HEK293T (cell line): ENCODE data around the gene IGDCC3.
A peak's percentile ranks its signal among the peaks of the same experiment; 100 is the strongest.

Experiments used
- CTCF ChIA-PET: fragments of 350-600 bp; formaldehyde crosslinking; extraction: SDS; loops from one replicate; lab custom pipeline; 2021; ENCODE audit warnings: antibody characterized with exemption, inconsistent platforms; lab: Yijun Ruan, JAX
- POLR2A ChIA-PET: fragments of 350-600 bp; formaldehyde crosslinking; extraction: SDS; loops from one replicate; lab custom pipeline; 2020; ENCODE audit warnings: antibody characterized with exemption, inconsistent platforms; lab: Yijun Ruan, JAX
- DNase-seq: peaks from one replicate; pipeline ENCODE4 v3.0.0; 2012; ENCODE audit warnings: mixed read lengths; ENCODE audit errors: extremely low spot score
- ARNT ChIP-seq: fragments of 450-650 bp; IDR thresholded peaks from 2 replicates; pipeline ENCODE4 v1.6.1; 2017; ENCODE audit warnings: mild to moderate bottlenecking
- BHLHE40 ChIP-seq: fragments of 450-650 bp; IDR thresholded peaks from 2 replicates; pipeline ENCODE4 v1.6.1; 2016; ENCODE audit warnings: mild to moderate bottlenecking, moderate library complexity, borderline replicate concordance
- CTBP1 ChIP-seq: fragments of 450-650 bp; IDR thresholded peaks from 2 replicates; pipeline ENCODE4 v1.6.1; 2016; ENCODE audit warnings: borderline replicate concordance
- ELF4 ChIP-seq: fragments of 450-650 bp; IDR thresholded peaks from 2 replicates; pipeline ENCODE4 v1.6.1; 2017; ENCODE audit warnings: antibody characterized with exemption
- FOXA1 ChIP-seq: fragments of 450-650 bp; IDR thresholded peaks from 2 replicates; pipeline ENCODE4 v1.6.1; 2016; ENCODE audit warnings: mild to moderate bottlenecking
- FOXK2 ChIP-seq: fragments of 450-650 bp; IDR thresholded peaks from 2 replicates; pipeline ENCODE4 v1.6.1; 2016; ENCODE audit warnings: mild to moderate bottlenecking
- FOXM1 ChIP-seq: fragments of 450-650 bp; IDR thresholded peaks from 2 replicates; pipeline ENCODE4 v1.6.1; 2017; ENCODE audit warnings: mild to moderate bottlenecking, borderline replicate concordance
- HDGF ChIP-seq: fragments of 450-650 bp; IDR thresholded peaks from 2 replicates; pipeline ENCODE4 v1.6.1; 2017; ENCODE audit warnings: antibody characterized with exemption, borderline replicate concordance
- L3MBTL2 ChIP-seq: fragments of 450-650 bp; conservative IDR thresholded peaks from 2 replicates; pipeline ENCODE4 v1.6.1; 2016; ENCODE audit warnings: mild to moderate bottlenecking
- LEF1 ChIP-seq: fragments of 450-650 bp; IDR thresholded peaks from 2 replicates; pipeline ENCODE4 v1.6.1; 2017; ENCODE audit warnings: mild to moderate bottlenecking, borderline replicate concordance
- NFRKB ChIP-seq: fragments of 450-650 bp; IDR thresholded peaks from 2 replicates; pipeline ENCODE4 v1.6.1; 2016; ENCODE audit warnings: mild to moderate bottlenecking, moderate library complexity
- SP1 ChIP-seq: fragments of 450-650 bp; IDR thresholded peaks from 2 replicates; pipeline ENCODE4 v1.6.1; 2017
- SUZ12 ChIP-seq: fragments of 450-650 bp; IDR thresholded peaks from 2 replicates; pipeline ENCODE4 v1.6.1; 2016; ENCODE audit warnings: mild to moderate bottlenecking
- TARDBP ChIP-seq: fragments of 450-650 bp; IDR thresholded peaks from 2 replicates; pipeline ENCODE4 v1.6.1; 2016
- ZNF384 ChIP-seq: fragments of 450-650 bp; IDR thresholded peaks from 2 replicates; pipeline ENCODE4 v1.6.1; 2016
- TF ChIP-seq, protein P1 (sequence below): fragments of 450-650 bp; IDR thresholded peaks from 2 replicates; pipeline ENCODE4 v1.6.1; 2016

IGDCC3 gene

GRCh38 chr15:65300924-65301441, 76.8 kb downstream of the IGDCC3 start:
- CTCF ChIA-PET, result no interaction called here
- POLR2A ChIA-PET, result interaction anchor here (1.7 to 1.8 kb wide), 2 partner anchors 14 to 116 kb away, joined by 3 to 4 read pairs; partner anchors contain the start of genes CLPX and PARP16
- no peak for TF ChIP-seq FOXM1
- TF ChIP-seq SP1, result no peak
- TF ChIP-seq FOXA1, result no peak
- no peak for TF ChIP-seq LEF1
- TF ChIP-seq L3MBTL2, result no peak
- TF ChIP-seq BHLHE40, result no peak
- TF ChIP-seq, protein P1, sequence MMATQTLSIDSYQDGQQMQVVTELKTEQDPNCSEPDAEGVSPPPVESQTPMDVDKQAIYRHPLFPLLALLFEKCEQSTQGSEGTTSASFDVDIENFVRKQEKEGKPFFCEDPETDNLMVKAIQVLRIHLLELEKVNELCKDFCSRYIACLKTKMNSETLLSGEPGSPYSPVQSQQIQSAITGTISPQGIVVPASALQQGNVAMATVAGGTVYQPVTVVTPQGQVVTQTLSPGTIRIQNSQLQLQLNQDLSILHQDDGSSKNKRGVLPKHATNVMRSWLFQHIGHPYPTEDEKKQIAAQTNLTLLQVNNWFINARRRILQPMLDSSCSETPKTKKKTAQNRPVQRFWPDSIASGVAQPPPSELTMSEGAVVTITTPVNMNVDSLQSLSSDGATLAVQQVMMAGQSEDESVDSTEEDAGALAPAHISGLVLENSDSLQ, result no peak
- no peak for TF ChIP-seq ELF4
- no peak for TF ChIP-seq TARDBP
- no peak for TF ChIP-seq SUZ12
- TF ChIP-seq ARNT, result no peak
- no peak for TF ChIP-seq HDGF
- TF ChIP-seq NFRKB, result no peak
- no peak for TF ChIP-seq CTBP1
- no peak for TF ChIP-seq ZNF384
- no peak for TF ChIP-seq FOXK2
- DNase-seq, result no peak

DNA sequence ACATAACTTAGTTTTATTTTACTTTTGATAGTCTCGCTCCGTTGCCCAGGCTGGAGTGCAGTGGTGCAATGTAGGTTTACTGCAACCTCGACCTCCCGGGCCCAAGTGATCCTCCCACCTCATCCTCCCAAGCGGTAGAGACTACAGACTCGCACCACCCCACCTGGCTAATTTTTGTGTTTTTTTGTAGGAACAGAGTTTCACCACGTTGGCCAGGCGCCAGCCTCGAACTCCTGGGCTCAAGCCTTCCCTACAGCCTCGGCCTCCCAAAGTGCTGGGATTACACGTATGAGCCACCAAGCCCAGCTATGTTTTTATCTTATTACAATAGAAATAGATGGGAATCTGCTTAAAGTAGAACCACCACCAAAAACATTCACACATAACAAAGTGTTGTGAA, 79.1 kb downstream of the IGDCC3 start:
- CTCF ChIA-PET, result interaction anchor here (1.0 to 1.4 kb wide), 3 partner anchors 12 to 104 kb away, joined by 3 to 9 read pairs (median 4); partner anchors contain the start of gene PARP16
- DNase-seq, result no peak
- POLR2A ChIA-PET, result interaction anchor here (1.8 kb wide), 1 partner anchor 114 kb away, joined by 12 read pairs; the partner anchor contains the start of gene CLPX
- no peak for TF ChIP-seq BHLHE40
- no peak for TF ChIP-seq ELF4
- TF ChIP-seq TARDBP, result no peak
- TF ChIP-seq NFRKB, result no peak

DNA sequence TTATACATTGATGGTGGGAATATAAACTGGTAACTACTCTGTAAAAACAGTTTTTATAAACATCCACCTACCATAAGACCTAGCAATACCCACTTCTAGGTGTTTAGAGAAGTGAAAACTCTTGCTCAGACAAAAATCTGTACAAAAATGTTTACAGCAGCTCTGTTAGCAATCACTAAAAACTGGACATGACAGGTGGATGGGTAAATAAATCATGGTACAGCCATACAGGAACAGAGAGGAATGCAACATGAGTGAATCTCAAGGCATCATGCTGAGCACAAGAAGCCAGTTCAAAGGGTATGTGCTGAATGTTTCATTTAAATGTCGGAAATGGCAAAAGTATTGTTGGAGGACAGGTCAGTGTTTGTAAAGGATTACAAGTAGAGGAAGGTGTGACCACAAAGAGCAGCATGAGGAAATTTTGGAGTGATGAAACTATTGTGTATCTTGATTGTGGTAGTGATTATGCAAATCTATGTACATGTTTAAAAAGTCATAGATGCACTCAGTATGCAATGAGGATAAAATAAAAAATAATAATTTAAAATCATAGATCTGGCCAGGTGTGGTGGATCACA, 84.8 kb downstream of the IGDCC3 start:
- POLR2A ChIA-PET, result interaction anchor here (1.1 to 2.2 kb wide), 2 partner anchors 12 to 108 kb away, joined by 4 to 10 read pairs; partner anchors contain the start of genes CLPX and RNU5B-1
- no peak for DNase-seq
- CTCF ChIA-PET, result no interaction called here
- TF ChIP-seq FOXM1 (no peak), SP1 (no peak)
- TF ChIP-seq, protein P1, result peak; percentile 49

DNA sequence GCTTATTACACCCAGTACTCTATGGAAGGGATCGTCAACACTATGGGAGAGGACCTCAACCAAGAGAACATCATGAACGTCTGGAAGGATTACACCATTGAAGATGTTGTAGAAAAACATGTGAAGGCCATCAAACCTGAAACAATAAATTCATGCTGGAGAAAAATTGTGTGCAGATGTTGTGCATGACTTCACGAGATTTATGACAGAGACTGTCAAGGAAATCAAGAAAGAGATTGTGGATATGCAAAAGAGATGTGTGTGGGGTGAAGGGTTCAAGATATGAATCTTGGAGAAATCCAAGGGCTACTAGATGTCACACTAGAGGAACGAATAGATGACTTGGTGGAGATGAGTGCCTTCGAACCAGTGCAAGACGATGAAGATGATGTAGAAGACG, 87.6 kb downstream of the IGDCC3 start:
- no peak for TF ChIP-seq FOXM1
- no peak for DNase-seq
- POLR2A ChIA-PET, result interaction anchor here (1.4 kb wide), 1 partner anchor 15 kb away, joined by 11 read pairs; the partner anchor contains the start of gene RNU5B-1
- CTCF ChIA-PET, result no interaction called here

DNA sequence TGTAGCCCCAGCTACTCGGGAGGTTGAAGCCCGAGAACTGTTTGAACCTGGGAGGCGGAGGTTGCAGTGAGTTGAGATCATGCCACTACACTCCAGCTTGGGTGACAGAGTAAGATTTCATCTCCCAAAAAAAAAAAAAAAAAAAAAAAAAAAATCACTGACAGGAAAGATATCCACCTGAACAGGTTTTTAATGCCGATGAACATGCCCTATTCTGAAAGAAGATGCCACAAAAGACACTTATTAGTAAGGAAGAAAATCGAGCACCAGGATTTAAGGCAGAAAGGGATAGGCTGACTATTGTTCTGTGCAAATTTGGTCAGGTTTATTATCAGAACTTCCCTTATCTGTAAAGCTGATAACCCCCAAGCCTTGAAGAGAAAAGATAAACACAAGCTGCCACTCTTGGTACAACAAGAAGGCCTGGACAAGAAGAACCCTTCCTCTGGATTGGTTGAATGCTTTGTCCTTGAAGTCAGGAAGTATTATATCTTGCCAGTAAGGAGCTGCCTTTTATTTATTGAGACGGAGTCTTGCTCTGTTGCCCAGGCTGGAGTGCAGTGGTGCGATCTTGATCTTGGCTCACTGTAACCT, 88.4 kb downstream of the IGDCC3 start:
- ChIA-PET CTCF (no interaction called here), POLR2A (interaction anchor here (1.4 kb wide), 1 partner anchor 15 kb away, joined by 11 read pairs; the partner anchor contains the start of gene RNU5B-1)
- no peak for DNase-seq
- TF ChIP-seq FOXA1 (no peak), ELF4 (no peak), CTBP1 (no peak), SP1 (no peak)

- CTCF ChIA-PET, result interaction anchor here (0.9 to 1.3 kb wide), 2 partner anchors 11 to 17 kb away, joined by 3 to 9 read pairs; no protein-coding TSS in a partner anchor
- POLR2A ChIA-PET, result interaction anchor here (1.3 to 3.7 kb wide), 4 partner anchors 9 to 102 kb away, joined by 3 to 71 read pairs (median 7); partner anchors contain the start of genes CLPX, RNU5A-1 and RNU5B-1
- TF ChIP-seq, protein P1, result no peak
- TF ChIP-seq BHLHE40 (no peak), ELF4 (no peak), NFRKB (no peak), L3MBTL2 (no peak)
- no peak for DNase-seq
Observed at GRCh38 chr15:65287520-65287855, 90.3 kb downstream of the IGDCC3 start.
